OCI-LY1 (cell line): ENCODE data around the gene SNX5.

Source experiments
- CTCF ChIP-seq: fragments of 200-600 bp; sonication (generic), shearing (Covaris generic); IDR thresholded peaks from 2 replicates; pipeline ENCODE4 v1.5.1; 2017; ENCODE audit warnings: mild to moderate bottlenecking, antibody characterized with exemption, low read length, moderate library complexity, mixed read lengths
- EZH2 ChIP-seq: fragments of 200-600 bp; sonication (generic), shearing (Covaris generic); IDR thresholded peaks from 2 replicates; pipeline ENCODE4 v1.8.0; 2017; ENCODE audit warnings: borderline replicate concordance, mixed run types, mild to moderate bottlenecking, antibody characterized with exemption, low read length, moderate library complexity, mixed read lengths

DNA sequence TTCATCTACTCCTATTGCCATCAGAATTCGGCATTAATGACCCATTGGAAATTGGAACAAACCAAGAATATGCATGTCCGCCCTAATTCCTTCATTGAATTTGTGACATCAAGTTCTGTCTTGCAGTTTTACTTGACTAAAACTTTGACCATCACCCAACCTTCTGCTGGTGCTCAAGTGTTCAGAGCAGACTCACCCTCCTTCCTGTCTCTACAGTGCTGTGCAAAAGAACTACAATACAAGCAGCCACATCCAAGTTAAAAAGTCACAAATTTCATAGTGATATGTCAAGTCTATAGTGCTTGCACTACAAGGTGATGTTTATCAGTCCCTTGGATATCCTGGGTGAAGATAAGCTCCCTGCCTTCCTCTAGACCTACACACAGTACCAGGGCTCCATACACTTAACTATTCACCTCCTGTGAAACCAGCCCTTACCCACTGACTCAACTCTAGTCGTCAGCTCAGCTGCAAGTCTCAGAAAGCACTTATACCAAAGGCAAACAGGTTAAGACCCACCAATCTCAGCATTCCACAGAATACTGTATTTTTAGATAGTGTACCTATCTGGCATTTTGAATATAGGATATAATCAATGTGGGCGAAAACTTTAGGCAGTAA is 23.6 kb downstream of the SNX5 start:
- TF ChIP-seq CTCF: no peak
- no peak for TF ChIP-seq EZH2
